Panc1 (cell line): Measurements from ENCODE around the gene GPHN. TPM values are rescaled to one million over a fixed set of nuclear protein-coding genes. Genes with fewer than 3 reads are reported as not detected.

Experiments
- ATAC-seq: fragments of 200-7000 bp; cut with Tn5 transposase; 2 replicates; pipeline ENCODE4 v1.9.1; 2020; ENCODE audit warnings: mild to moderate bottlenecking, moderate library complexity
- BruUV-seq: library from RNA; stranded (reverse); fragments of 400-500 nt; replicated peaks from 2 replicates; lab custom pipeline; 2021; lab: Mats Ljungman, UMichigan
- CTCF ChIA-PET: fragments of 300-600 bp; sonication (Branson Sonifier 250); formaldehyde crosslinking; loops from one replicate; lab custom pipeline; 2022; ENCODE audit warnings: antibody characterized with exemption; lab: Charles Lee
- POLR2A ChIA-PET: fragments of 300-600 bp; sonication (Branson Sonifier 250); formaldehyde crosslinking; loops from one replicate; lab custom pipeline; 2022; ENCODE audit warnings: antibody characterized with exemption; lab: Charles Lee
- DNase-seq: peaks from one replicate; pipeline ENCODE4 v3.0.0-alpha.2; 2010; ENCODE audit warnings: low read depth, low spot score
- H3K27ac ChIP-seq: 2 replicates; pipeline ENCODE4 v1.5.1; 2011; ENCODE audit warnings: mild to moderate bottlenecking, low read length, inconsistent platforms
- H3K27me3 ChIP-seq: fragments of 200-500 bp; sonication (Bioruptor generic); 2 replicates; pipeline ENCODE4 v1.6.0; 2014; ENCODE audit warnings: low read length, inconsistent platforms; ENCODE audit not compliant: control insufficient read depth, insufficient read depth
- H3K36me3 ChIP-seq: fragments of 200-500 bp; sonication (Bioruptor generic); 2 replicates; pipeline ENCODE4 v1.5.1; 2014; ENCODE audit warnings: inconsistent platforms, mild to moderate bottlenecking, low read length, moderate library complexity; ENCODE audit not compliant: control insufficient read depth, insufficient read depth
- H3K4me1 ChIP-seq: 2 replicates; pipeline ENCODE4 v1.5.1; 2011; ENCODE audit warnings: inconsistent platforms, mild to moderate bottlenecking, low read length, moderate library complexity; ENCODE audit not compliant: control insufficient read depth, insufficient read depth
- H3K4me3 ChIP-seq, 2 experiments: 2 replicates each; pipeline ENCODE4 v1.5.1; 2011 to 2012; ENCODE audit warnings: low read depth in 2 of 2, low read length in 2 of 2, mild to moderate bottlenecking in 2 of 2, inconsistent platforms in 1 of 2, moderate library complexity in 1 of 2
- H3K9me3 ChIP-seq: fragments of 200-500 bp; sonication (Bioruptor generic); 2 replicates; pipeline ENCODE4 v1.5.1; 2014; ENCODE audit warnings: low read depth, mild to moderate bottlenecking, inconsistent platforms, low read length, moderate library complexity; ENCODE audit not compliant: control insufficient read depth, insufficient read depth
- CTCF ChIP-seq: fragments of 450-650 bp; IDR thresholded peaks from 2 replicates; pipeline ENCODE4 v1.5.1; 2017; ENCODE audit warnings: mild to moderate bottlenecking
- POLR2AphosphoS5 ChIP-seq: IDR thresholded peaks from 2 replicates; pipeline ENCODE4 v1.6.1; 2012; ENCODE audit warnings: mild to moderate bottlenecking, low read depth, low read length, moderate library complexity
- SIN3A ChIP-seq: IDR thresholded peaks from 2 replicates; pipeline ENCODE4 v1.6.1; 2012; ENCODE audit warnings: low read depth, mild to moderate bottlenecking, low read length, moderate library complexity, borderline replicate concordance; ENCODE audit not compliant: insufficient read depth
- TCF7L2 ChIP-seq: IDR thresholded peaks from 2 replicates; pipeline ENCODE4 v1.6.1; 2011; ENCODE audit warnings: mild to moderate bottlenecking, low read depth, low read length, inconsistent platforms
- in situ Hi-C: cut with HindIII; loops from 2 replicates; pipeline ENCODE4 v1.10.0; 2016; ENCODE audit warnings: low sequenced_read_pairs, low pct_unique_long_range_greater_than_20kb
- intact Hi-C: fragments of 100-400 bp; cut with micrococcal nuclease; formaldehyde crosslinking; loops from one replicate; pipeline ENCODE4 v1.10.0; 2022; ENCODE audit not compliant: unreplicated experiment
- total RNA-seq: library from RNA; stranded (reverse); gene quantifications from one replicate; pipeline ENCODE4 v1.2.1, GENCODE V29; 2021; ENCODE audit not compliant: unreplicated experiment
- TF ChIP-seq, protein P1 (sequence below), 2 experiments: IDR thresholded peaks; 2 replicates each; pipeline ENCODE4 v1.6.1; 2011 to 2012; ENCODE audit warnings: low read depth in 2 of 2, control low read depth in 1 of 2, low read length in 1 of 2, mild to moderate bottlenecking in 1 of 2, moderate library complexity in 1 of 2; ENCODE audit not compliant: insufficient read depth in 1 of 2

GPHN gene
- total RNA-seq, 1 experiment from 2014 or later: 26.6 TPM

- no peak for DNase-seq
- in situ Hi-C loops: no loop called here
- no peak overlapping the region for H3K27ac ChIP-seq
- BruUV-seq: no TSS peak
- no peak overlapping the region for H3K4me3 ChIP-seq
- POLR2A ChIA-PET: no interaction called here
- CTCF ChIA-PET: no interaction called here
- H3K27me3 ChIP-seq: no peaks in the 10 kb centered on the region
- TF ChIP-seq TCF7L2 (no peak), CTCF (no peak), SIN3A (no peak), POLR2AphosphoS5 (no peak)
- TF ChIP-seq, protein P1, sequence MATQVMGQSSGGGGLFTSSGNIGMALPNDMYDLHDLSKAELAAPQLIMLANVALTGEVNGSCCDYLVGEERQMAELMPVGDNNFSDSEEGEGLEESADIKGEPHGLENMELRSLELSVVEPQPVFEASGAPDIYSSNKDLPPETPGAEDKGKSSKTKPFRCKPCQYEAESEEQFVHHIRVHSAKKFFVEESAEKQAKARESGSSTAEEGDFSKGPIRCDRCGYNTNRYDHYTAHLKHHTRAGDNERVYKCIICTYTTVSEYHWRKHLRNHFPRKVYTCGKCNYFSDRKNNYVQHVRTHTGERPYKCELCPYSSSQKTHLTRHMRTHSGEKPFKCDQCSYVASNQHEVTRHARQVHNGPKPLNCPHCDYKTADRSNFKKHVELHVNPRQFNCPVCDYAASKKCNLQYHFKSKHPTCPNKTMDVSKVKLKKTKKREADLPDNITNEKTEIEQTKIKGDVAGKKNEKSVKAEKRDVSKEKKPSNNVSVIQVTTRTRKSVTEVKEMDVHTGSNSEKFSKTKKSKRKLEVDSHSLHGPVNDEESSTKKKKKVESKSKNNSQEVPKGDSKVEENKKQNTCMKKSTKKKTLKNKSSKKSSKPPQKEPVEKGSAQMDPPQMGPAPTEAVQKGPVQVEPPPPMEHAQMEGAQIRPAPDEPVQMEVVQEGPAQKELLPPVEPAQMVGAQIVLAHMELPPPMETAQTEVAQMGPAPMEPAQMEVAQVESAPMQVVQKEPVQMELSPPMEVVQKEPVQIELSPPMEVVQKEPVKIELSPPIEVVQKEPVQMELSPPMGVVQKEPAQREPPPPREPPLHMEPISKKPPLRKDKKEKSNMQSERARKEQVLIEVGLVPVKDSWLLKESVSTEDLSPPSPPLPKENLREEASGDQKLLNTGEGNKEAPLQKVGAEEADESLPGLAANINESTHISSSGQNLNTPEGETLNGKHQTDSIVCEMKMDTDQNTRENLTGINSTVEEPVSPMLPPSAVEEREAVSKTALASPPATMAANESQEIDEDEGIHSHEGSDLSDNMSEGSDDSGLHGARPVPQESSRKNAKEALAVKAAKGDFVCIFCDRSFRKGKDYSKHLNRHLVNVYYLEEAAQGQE (IDR thresholded peaks at IDR 0.05; ENCODE audit: insufficient read depth in 1 of 2, low read depth in 2 of 2, low read length in 1 of 2): no peak
- H3K36me3 ChIP-seq: no peaks in the 10 kb centered on the region
- H3K4me1 ChIP-seq: no peaks in the 10 kb centered on the region
- H3K9me3 ChIP-seq: no peaks in the 10 kb centered on the region
- ATAC-seq: no peak
- intact Hi-C loops: no loop called here
Measured at GRCh38 chr14:66782853-66783252, 274.9 kb downstream of the GPHN start.

DNA sequence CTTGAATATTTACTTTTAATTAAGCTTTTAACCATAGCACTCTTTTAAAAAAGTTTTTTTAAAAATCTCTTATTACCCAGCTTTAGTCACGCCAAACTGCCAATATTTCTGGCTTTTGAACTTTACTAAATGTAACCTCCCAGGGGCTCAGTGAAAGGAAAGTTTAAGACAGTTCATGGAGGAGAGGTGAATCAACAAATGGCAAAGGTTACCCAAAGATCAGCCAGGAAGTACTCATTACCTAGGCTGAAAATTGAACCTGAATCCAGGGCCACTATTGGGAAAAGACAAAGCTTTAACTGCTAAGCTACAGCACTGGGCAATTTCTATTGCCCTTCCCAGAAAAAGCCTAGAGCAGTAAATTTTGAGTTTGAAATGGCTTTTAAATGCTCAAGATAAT, 282.2 kb downstream of the GPHN start:
- intact Hi-C loops (no loop called here), in situ Hi-C loops (no loop called here)
- no peaks in the 10 kb centered on the region for H3K4me1 ChIP-seq
- DNase-seq: no peak
- no peaks in the 10 kb centered on the region for H3K27me3 ChIP-seq
- no peak for ATAC-seq
- no peaks in the 10 kb centered on the region for H3K36me3 ChIP-seq
- ChIA-PET POLR2A (no interaction called here), CTCF (no interaction called here)
- H3K27ac ChIP-seq: no peak overlapping the region
- TF ChIP-seq CTCF (no peak), SIN3A (no peak), TCF7L2 (no peak), POLR2AphosphoS5 (no peak)
- TF ChIP-seq, protein P1 (IDR thresholded peaks at IDR 0.05; ENCODE audit: insufficient read depth in 1 of 2, low read depth in 2 of 2, low read length in 1 of 2): no peak
- no peak overlapping the region for H3K4me3 ChIP-seq
- no peaks in the 10 kb centered on the region for H3K9me3 ChIP-seq
- no TSS peak for BruUV-seq
